GM21576 (cell line): Measurements from ENCODE around the gene ZNF592.
"Not testable (repeated sequence)": the region's sequence is repeated elsewhere in the genome, so short reads cannot be mapped to it uniquely, and the experiment has no call there.

ENCODE experiments used
- ATAC-seq: cut with Tn5 transposase; IDR thresholded peaks from one replicate; pipeline ENCODE4 v1.9.1; 2021; ENCODE audit warnings: mild to moderate bottlenecking, moderate library complexity; ENCODE audit not compliant: unreplicated experiment

ZNF592 gene

GRCh38 chr15:84740691-84741090 lies 7.7 kb upstream of the ZNF592 start:
- no peak for ATAC-seq

GRCh38 chr15:84741121-84741520 lies 7.3 kb upstream of the ZNF592 start:
- no peak for ATAC-seq

GRCh38 chr15:84747416-84748273 lies 747 bp upstream of the ZNF592 start:
- ATAC-seq, result peak; percentile 42

- no peak for ATAC-seq
Measured at GRCh38 chr15:84749111-84749991, 959 bp downstream of the ZNF592 start.

GRCh38 chr15:84750583-84751092 lies 2.2 kb downstream of the ZNF592 start:
- ATAC-seq, result no peak

GRCh38 chr15:84751721-84752120 lies 3.3 kb downstream of the ZNF592 start:
- ATAC-seq, result not testable (repeated sequence)

- ATAC-seq, result no peak
Measured at GRCh38 chr15:84752195-84752594, 3.8 kb downstream of the ZNF592 start.

- ATAC-seq, result no peak
Measured at GRCh38 chr15:84752700-84753099, 4.3 kb downstream of the ZNF592 start.

GRCh38 chr15:84754889-84755288 lies 6.5 kb downstream of the ZNF592 start:
- not testable (repeated sequence) for ATAC-seq

- no peak for ATAC-seq
Measured at GRCh38 chr15:84755736-84756527, 7.5 kb downstream of the ZNF592 start.

GRCh38 chr15:84759018-84759417 lies 10.6 kb downstream of the ZNF592 start:
- ATAC-seq, result no peak

- no peak for ATAC-seq
Measured at GRCh38 chr15:84760219-84760618, 11.8 kb downstream of the ZNF592 start.

- ATAC-seq, result no peak
Measured at GRCh38 chr15:84761607-84762131, 13.3 kb downstream of the ZNF592 start.

GRCh38 chr15:84762840-84763572 lies 14.6 kb downstream of the ZNF592 start:
- no peak for ATAC-seq

- ATAC-seq, result no peak
Measured at GRCh38 chr15:84764585-84764984, 16.2 kb downstream of the ZNF592 start.

GRCh38 chr15:84764989-84765388 lies 16.6 kb downstream of the ZNF592 start:
- no peak for ATAC-seq

GRCh38 chr15:84765675-84766074 lies 17.3 kb downstream of the ZNF592 start:
- no peak for ATAC-seq

- no peak for ATAC-seq
Measured at GRCh38 chr15:84766461-84767035, 18.2 kb downstream of the ZNF592 start.

- no peak for ATAC-seq
Measured at GRCh38 chr15:84772031-84772430, 23.6 kb downstream of the ZNF592 start.
